ENCODE measurements around the gene BNIP1. TPM values are rescaled to one million over a fixed set of nuclear protein-coding genes. Genes with fewer than 3 reads are reported as not detected.

The BNIP1 gene
- total RNA-seq, 4 donors from 2014 or later: 5.4 to 9.4 (median 8.3) TPM

DNA sequence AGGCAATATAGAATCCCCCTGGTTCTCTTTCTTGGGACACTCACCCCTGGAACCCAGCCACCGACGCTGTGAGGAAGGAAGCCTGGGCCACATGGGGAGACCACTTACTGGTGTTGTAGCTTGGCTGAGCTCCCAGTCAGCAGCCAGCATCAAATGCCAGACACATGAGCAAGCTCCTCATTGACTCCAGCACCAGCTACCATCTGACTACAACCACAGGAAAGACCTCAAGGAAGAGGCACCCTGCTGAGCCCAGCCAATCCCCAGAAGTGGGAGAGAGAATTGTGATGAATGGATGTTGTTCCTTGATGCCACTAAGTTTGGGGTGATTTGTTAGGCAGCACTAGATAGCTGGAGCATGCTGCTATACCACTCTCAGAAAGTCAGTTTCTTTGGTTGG lies 36.0 kb downstream of the BNIP1 start:
- peaks cover 0 to 13% (median 4%) of the 10 kb centered on the region in 4 donors for H3K9me3 ChIP-seq
- intact Hi-C loops (cut with DNase I): no loop called here
- no peak for TF ChIP-seq POLR2A (IDR thresholded peaks at IDR 0.05; ENCODE audit: low read depth)
- no peak for TF ChIP-seq POLR2AphosphoS5 (IDR thresholded peaks at IDR 0.05)
- TF ChIP-seq EP300 (IDR thresholded peaks at IDR 0.05): no peak
- TF ChIP-seq, protein P1, sequence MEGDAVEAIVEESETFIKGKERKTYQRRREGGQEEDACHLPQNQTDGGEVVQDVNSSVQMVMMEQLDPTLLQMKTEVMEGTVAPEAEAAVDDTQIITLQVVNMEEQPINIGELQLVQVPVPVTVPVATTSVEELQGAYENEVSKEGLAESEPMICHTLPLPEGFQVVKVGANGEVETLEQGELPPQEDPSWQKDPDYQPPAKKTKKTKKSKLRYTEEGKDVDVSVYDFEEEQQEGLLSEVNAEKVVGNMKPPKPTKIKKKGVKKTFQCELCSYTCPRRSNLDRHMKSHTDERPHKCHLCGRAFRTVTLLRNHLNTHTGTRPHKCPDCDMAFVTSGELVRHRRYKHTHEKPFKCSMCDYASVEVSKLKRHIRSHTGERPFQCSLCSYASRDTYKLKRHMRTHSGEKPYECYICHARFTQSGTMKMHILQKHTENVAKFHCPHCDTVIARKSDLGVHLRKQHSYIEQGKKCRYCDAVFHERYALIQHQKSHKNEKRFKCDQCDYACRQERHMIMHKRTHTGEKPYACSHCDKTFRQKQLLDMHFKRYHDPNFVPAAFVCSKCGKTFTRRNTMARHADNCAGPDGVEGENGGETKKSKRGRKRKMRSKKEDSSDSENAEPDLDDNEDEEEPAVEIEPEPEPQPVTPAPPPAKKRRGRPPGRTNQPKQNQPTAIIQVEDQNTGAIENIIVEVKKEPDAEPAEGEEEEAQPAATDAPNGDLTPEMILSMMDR (IDR thresholded peaks at IDR 0.05): no peak
- H3K27ac ChIP-seq (replicated peaks in 1 of 4): no peak overlapping the region
- H3K36me3 ChIP-seq: no peaks in the 10 kb centered on the region
- peaks cover 0 to 5% (median 0%) of the 10 kb centered on the region in 4 donors for H3K27me3 ChIP-seq
- no peak overlapping the region for H3K4me3 ChIP-seq
- 50% methylated on average over 2 of the region's 2 CpGs for WGBS
- no peaks in the 10 kb centered on the region for H3K4me1 ChIP-seq
- no peak for DNase-seq (ENCODE audit: extremely low spot score)

DNA sequence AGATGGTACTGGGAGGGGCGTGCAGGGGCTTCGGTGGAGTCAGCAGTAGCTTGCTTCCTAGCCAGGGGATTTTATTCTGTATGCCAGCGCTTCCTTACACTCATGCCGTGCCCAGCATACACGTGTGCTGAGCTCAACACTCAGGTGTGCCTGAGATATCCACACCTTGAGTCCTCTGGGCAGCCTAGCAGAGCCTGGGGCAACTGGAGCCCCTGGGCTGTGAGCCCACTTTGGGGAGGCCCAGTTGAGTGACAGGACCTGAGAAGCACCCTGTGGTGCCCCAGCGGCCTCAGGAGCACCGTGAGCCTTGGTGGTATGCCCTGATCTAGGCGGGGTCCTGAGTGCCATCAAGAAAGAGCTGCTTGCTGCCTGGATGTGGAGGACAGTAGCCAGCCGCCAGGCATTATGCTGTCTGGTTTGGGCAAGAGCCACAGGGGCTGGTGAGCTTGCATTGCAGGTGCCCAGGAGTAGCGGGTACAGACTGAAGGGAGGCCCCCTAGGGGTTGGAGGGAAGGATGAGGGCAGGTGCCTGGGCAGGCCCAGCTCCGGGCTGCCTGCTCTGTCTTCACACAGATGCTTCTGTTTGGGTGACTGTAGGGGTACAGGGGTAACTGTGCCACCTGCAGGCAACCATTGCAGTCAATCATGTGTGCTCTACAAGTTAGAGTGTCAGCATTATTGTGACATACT lies 42.9 kb downstream of the BNIP1 start:
- intact Hi-C loops (cut with DNase I): no loop called here
- Histone ChIP-seq H3K36me3 (no peaks in the 10 kb centered on the region), H3K27ac (replicated peaks in 1 of 4) (no peak overlapping the region), H3K9me3 (no peaks in the 10 kb centered on the region), H3K4me3 (no peak overlapping the region), H3K4me1 (no peaks in the 10 kb centered on the region), H3K27me3 (peaks cover 0 to 8% (median 0%) of the 10 kb centered on the region in 4 donors)
- TF ChIP-seq, protein P1 (IDR thresholded peaks at IDR 0.05): no peak
- TF ChIP-seq POLR2A (IDR thresholded peaks at IDR 0.05; ENCODE audit: low read depth) (no peak), POLR2AphosphoS5 (IDR thresholded peaks at IDR 0.05) (no peak), EP300 (IDR thresholded peaks at IDR 0.05) (no peak)
- DNase-seq (ENCODE audit: extremely low spot score): no peak
- WGBS: 84% methylated on average over 7 of the region's 11 CpGs

DNA sequence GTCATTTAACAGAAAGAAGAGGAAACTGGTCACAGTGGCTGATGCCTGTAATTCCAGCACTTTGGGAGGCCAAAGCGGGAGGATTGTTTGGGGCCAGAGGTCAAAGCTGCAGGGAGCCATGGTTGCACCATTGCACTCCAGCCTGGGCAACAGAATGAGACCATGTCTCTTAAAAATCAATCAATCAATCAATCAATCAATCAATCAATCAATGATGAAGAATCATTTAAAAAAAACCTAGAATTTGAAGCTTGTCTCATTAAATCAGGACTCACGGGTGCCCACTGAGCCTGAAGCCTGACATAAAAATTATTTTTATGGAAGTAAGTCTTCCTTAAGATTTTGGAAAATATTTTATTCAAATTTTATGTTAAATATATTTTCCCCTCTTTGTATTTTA lies 43.9 kb downstream of the BNIP1 start:
- no peaks in the 10 kb centered on the region for H3K9me3 ChIP-seq
- WGBS: 73% methylated on average over 2 of the region's 2 CpGs
- intact Hi-C loops (cut with DNase I): no loop called here
- DNase-seq (ENCODE audit: extremely low spot score): no peak
- H3K4me1 ChIP-seq: no peaks in the 10 kb centered on the region
- no peaks in the 10 kb centered on the region for H3K36me3 ChIP-seq
- H3K27me3 ChIP-seq: peaks cover 0 to 12% (median 0%) of the 10 kb centered on the region in 4 donors
- H3K27ac ChIP-seq (replicated peaks in 1 of 4): no peak overlapping the region
- TF ChIP-seq EP300 (IDR thresholded peaks at IDR 0.05): no peak
- TF ChIP-seq POLR2A (IDR thresholded peaks at IDR 0.05; ENCODE audit: low read depth): no peak
- no peak for TF ChIP-seq POLR2AphosphoS5 (IDR thresholded peaks at IDR 0.05)
- TF ChIP-seq, protein P1 (IDR thresholded peaks at IDR 0.05): no peak
- no peak overlapping the region for H3K4me3 ChIP-seq

DNA sequence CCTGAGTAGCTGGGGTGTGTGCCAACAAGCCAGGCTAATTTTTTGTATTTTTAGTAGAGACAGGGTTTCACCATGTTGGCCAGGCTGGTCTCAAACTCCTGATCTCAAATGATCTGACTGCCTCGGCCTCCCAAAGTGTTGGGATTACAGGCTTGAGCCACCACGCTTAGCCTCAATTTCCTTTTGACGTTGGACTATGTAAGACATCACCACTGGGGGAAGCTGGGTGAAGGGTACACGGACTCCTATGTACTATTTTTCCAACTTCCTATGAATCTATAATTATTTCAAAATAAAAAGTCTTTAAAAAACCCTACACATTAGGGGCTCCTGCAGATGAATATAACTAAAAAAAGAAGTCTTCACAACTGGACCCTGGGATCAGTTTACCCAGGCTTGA lies 46.7 kb downstream of the BNIP1 start:
- no peak overlapping the region for H3K27ac ChIP-seq (replicated peaks in 1 of 4)
- no peaks in the 10 kb centered on the region for H3K4me1 ChIP-seq
- H3K9me3 ChIP-seq: no peaks in the 10 kb centered on the region
- WGBS: 89% methylated on average over 4 of the region's 4 CpGs
- intact Hi-C loops (cut with DNase I): no loop called here
- TF ChIP-seq POLR2A (IDR thresholded peaks at IDR 0.05; ENCODE audit: low read depth) (no peak), EP300 (IDR thresholded peaks at IDR 0.05) (no peak), POLR2AphosphoS5 (IDR thresholded peaks at IDR 0.05) (no peak)
- TF ChIP-seq, protein P1 (IDR thresholded peaks at IDR 0.05): no peak
- H3K27me3 ChIP-seq: peaks cover 0 to 12% (median 0%) of the 10 kb centered on the region in 4 donors
- H3K4me3 ChIP-seq: no peak overlapping the region
- no peaks in the 10 kb centered on the region for H3K36me3 ChIP-seq
- DNase-seq (ENCODE audit: extremely low spot score): no peak
